Measurements from ENCODE around the gene CYGB. TPM values are rescaled to one million over a fixed set of nuclear protein-coding genes. Genes with fewer than 3 reads are reported as not detected.
"Not testable (repeated sequence)": the region's sequence is repeated elsewhere in the genome, so short reads cannot be mapped to it uniquely, and the experiment has no call there.

The CYGB gene
- total RNA-seq, 1 experiment from 2014 or later, result 0.56 TPM

- POLR2A ChIA-PET (ENCODE audit: low non-redundant PET), result no interaction called here
- Histone ChIP-seq H3K36me3 (ENCODE audit: insufficient read depth, low read length, poor library complexity, severe bottlenecking) (peaks cover 56% of the 10 kb centered on the region), H3K27me3 (replicated peaks; ENCODE audit: insufficient read depth, low read depth, low read length, poor library complexity) (no peaks in the 10 kb centered on the region), H3K4me3 (ENCODE audit: low read depth, low read length, poor library complexity, severe bottlenecking) (no peak overlapping the region), H3K9me3 (ENCODE audit: low read depth, low read length, poor library complexity, severe bottlenecking) (no peaks in the 10 kb centered on the region), H3K27ac (ENCODE audit: low read depth, low read length, poor library complexity, severe bottlenecking) (no peak overlapping the region), H3K4me1 (ENCODE audit: insufficient read depth, low read length, poor library complexity, severe bottlenecking) (peaks cover 10% of the 10 kb centered on the region)
- no peak for DNase-seq (ENCODE audit: low spot score)
- no TSS peak for BruUV-seq (replicated peaks)
- TF ChIP-seq CTCF (conservative IDR thresholded peaks at IDR 0.05; ENCODE audit: low read depth, low read length) (no peak), EZH2 (IDR thresholded peaks at IDR 0.05; ENCODE audit: borderline replicate concordance, low read depth, low read length, poor library complexity, severe bottlenecking) (no peak)
- intact Hi-C loops (cut with micrococcal nuclease; ENCODE audit: unreplicated experiment), result loop anchor here (10.0 kb wide), 1 partner anchor 148 kb away; the partner anchor contains the start of gene MXRA7
- CTCF ChIA-PET, result interaction anchor here (0.7 kb wide), 1 partner anchor 18 kb away, joined by 3 read pairs; no protein-coding TSS in a partner anchor
These were observed 29.1 kb upstream of the CYGB start for GRCh38 chr17:76566613-76566943.

DNA sequence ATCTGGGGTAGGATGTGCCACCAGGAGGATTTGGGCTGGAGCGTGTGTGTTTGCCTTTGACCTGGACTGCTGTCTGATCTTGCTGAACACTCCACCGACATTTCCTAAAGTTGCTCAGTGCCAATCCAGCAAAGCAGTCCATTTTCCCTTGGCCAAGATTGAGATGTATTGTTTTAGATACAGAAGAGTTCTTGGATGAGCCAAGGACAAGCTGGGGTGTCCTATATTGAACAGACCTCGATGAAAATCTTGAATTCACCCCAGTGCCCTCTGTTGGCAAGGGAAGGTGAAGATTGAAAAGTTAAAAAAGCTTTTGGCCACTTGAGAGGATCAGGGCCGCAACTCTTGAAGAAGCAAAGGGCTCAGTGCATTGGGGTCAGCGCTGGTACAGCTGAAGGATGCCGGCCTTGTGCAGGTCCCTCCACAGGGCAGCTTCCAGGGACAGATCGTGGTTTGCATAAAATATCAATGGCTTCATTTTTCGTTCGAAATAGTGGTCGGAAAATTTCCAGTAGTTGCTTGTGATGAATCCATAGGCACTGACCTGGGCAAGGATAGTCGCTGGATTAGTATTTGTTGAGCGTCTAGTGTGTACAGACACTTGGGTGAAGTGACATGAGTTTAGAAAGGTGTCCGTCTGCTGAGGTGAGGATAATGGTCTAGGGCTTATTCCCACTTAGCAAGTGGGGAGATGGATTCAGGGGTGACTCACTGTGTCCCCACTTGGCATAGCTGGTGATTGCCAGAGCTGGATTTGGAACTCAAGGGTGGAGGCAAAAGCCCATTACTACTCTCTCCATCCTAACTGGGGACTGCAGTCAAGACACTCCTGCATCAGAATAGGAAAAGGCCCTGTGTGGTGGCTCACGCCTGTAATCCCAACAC, 28.5 kb upstream of the CYGB start:
- DNase-seq (ENCODE audit: low spot score), result no peak
- Histone ChIP-seq H3K9me3 (ENCODE audit: low read depth, low read length, poor library complexity, severe bottlenecking) (no peaks in the 10 kb centered on the region), H3K27ac (ENCODE audit: low read depth, low read length, poor library complexity, severe bottlenecking) (no peak overlapping the region), H3K27me3 (replicated peaks; ENCODE audit: insufficient read depth, low read depth, low read length, poor library complexity) (no peaks in the 10 kb centered on the region), H3K36me3 (ENCODE audit: insufficient read depth, low read length, poor library complexity, severe bottlenecking) (peaks cover 62% of the 10 kb centered on the region), H3K4me1 (ENCODE audit: insufficient read depth, low read length, poor library complexity, severe bottlenecking) (peaks cover 16% of the 10 kb centered on the region), H3K4me3 (ENCODE audit: low read depth, low read length, poor library complexity, severe bottlenecking) (no peak overlapping the region)
- TF ChIP-seq EZH2 (IDR thresholded peaks at IDR 0.05; ENCODE audit: borderline replicate concordance, low read depth, low read length, poor library complexity, severe bottlenecking) (no peak), CTCF (conservative IDR thresholded peaks at IDR 0.05; ENCODE audit: low read depth, low read length) (no peak)
- BruUV-seq (replicated peaks), result no TSS peak
- intact Hi-C loops (cut with micrococcal nuclease; ENCODE audit: unreplicated experiment), result loop anchor here (10.0 kb wide), 1 partner anchor 149 kb away; the partner anchor contains the start of gene MXRA7
- ChIA-PET CTCF (interaction anchor here (0.7 kb wide), 1 partner anchor 19 kb away, joined by 3 read pairs; no protein-coding TSS in a partner anchor), POLR2A (ENCODE audit: low non-redundant PET) (no interaction called here)

DNA sequence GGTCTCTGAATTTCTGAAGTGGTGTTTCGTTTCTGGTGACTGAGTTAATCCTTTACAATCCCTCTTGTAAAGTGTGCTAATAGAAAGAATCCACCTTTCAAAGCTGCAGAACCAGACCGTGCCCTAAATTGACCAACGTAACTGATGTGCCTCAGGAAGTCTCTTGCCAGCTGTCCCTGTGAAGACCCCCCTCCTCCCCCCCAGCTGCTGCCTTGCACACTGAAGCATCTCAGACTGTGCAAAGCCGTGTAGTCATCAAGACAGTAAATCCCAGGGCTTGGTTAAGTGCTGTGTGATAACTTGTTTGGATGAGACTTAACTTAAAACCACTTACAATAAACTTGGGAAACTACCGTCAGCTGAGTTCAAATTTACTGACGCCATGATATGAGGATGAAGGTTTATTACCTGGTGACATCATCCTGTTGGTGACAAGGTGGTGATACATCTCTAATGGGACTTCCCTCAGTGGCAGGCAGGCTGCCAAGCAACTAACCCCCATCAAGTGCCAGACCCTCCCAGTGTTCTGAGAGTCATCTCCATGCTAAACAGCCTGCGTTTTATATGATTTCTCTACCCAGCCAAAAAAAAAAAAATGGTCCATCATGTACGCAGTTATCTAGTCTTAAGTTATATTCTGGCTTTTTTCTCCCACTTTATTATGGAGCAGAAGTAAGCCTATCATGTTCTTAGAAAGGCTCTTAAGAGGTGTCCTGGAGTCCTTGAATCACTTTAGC, 27.6 kb upstream of the CYGB start:
- POLR2A ChIA-PET (ENCODE audit: low non-redundant PET), result not testable (repeated sequence)

DNA sequence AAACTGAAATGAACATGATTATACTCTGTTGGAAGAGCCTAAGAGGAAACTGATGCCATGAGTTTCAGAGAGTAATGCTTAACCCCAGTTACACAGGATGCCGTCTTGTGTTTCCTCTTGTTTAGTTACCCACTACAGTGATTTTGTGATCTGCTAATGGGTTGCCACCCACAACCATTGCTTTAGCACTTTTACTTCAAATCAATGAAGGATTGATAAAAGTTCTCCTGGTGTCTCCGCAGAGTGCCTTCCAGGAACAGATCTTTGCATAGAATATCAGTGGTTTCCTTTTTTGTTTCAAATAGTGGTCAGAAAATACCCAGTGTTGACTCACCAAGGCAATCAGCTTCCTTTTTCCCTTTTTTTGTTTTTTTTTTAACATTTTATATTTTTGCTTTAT, 25.9 kb upstream of the CYGB start:
- CTCF ChIA-PET; H3K4me3 ChIP-seq (ENCODE audit: low read depth, low read length, poor library complexity, severe bottlenecking); H3K9me3 ChIP-seq (ENCODE audit: low read depth, low read length, poor library complexity, severe bottlenecking); H3K27me3 ChIP-seq (replicated peaks; ENCODE audit: insufficient read depth, low read depth, low read length, poor library complexity); DNase-seq (ENCODE audit: low spot score); H3K27ac ChIP-seq (ENCODE audit: low read depth, low read length, poor library complexity, severe bottlenecking): not testable (repeated sequence)
- intact Hi-C loops (cut with micrococcal nuclease; ENCODE audit: unreplicated experiment), result loop anchor here (5.0 to 10.0 kb wide), 2 partner anchors 59 to 151 kb away; partner anchors contain the start of gene MXRA7
- POLR2A ChIA-PET (ENCODE audit: low non-redundant PET), result interaction anchor here (0.7 kb wide), 1 partner anchor 10 kb away, joined by 4 read pairs; no protein-coding TSS in a partner anchor
- Histone ChIP-seq H3K4me1 (ENCODE audit: insufficient read depth, low read length, poor library complexity, severe bottlenecking) (peaks cover 34% of the 10 kb centered on the region), H3K36me3 (ENCODE audit: insufficient read depth, low read length, poor library complexity, severe bottlenecking) (peaks cover 82% of the 10 kb centered on the region)
- TSS peak; percentile 1 for BruUV-seq (replicated peaks)

More for the DNA sequence above, 27.6 kb upstream of the CYGB start:
- H3K4me3 ChIP-seq (ENCODE audit: low read depth, low read length, poor library complexity, severe bottlenecking); H3K27ac ChIP-seq (ENCODE audit: low read depth, low read length, poor library complexity, severe bottlenecking); BruUV-seq (replicated peaks); DNase-seq (ENCODE audit: low spot score); H3K27me3 ChIP-seq (replicated peaks; ENCODE audit: insufficient read depth, low read depth, low read length, poor library complexity); H3K9me3 ChIP-seq (ENCODE audit: low read depth, low read length, poor library complexity, severe bottlenecking); CTCF ChIA-PET: not testable (repeated sequence)
- intact Hi-C loops (cut with micrococcal nuclease; ENCODE audit: unreplicated experiment), result loop anchor here (5.0 to 10.0 kb wide), 2 partner anchors 57 to 150 kb away; partner anchors contain the start of gene MXRA7
- Histone ChIP-seq H3K4me1 (ENCODE audit: insufficient read depth, low read length, poor library complexity, severe bottlenecking) (peaks cover 24% of the 10 kb centered on the region), H3K36me3 (ENCODE audit: insufficient read depth, low read length, poor library complexity, severe bottlenecking) (peaks cover 66% of the 10 kb centered on the region)

Measured in A673 (cell line).